Natural killer cell (primary cell): ENCODE results near the gene RNF213. TPM values are rescaled to one million over a fixed set of nuclear protein-coding genes. Genes with fewer than 3 reads are reported as not detected.

Experiments
- ATAC-seq, 3 donors: fragments of 150-1000 bp in 2 of 3; fragments of 200-7000 bp in 1 of 3; cut with Tn5 transposase; 1 replicate in 1 of 3; 2 replicates in 2 of 3; pipeline ENCODE4 v1.10.0; 2021; ENCODE audit warnings: mild to moderate bottlenecking in 2 of 3, moderate library complexity in 2 of 3
- DNase-seq, 2 donors: peaks; one replicate each; pipeline versions ENCODE4 v3.0.0 to v3.0.0-alpha.2; 2013 to 2021; ENCODE audit warnings: mixed read lengths in 1 of 2
- H3K27ac ChIP-seq: one replicate; pipeline ENCODE4 v1.5.1; 2013; ENCODE audit warnings: mild to moderate bottlenecking, low read length
- H3K27me3 ChIP-seq: one replicate; pipeline ENCODE4 v1.6.1; 2013; ENCODE audit warnings: low read length; ENCODE audit not compliant: control insufficient read depth, insufficient read depth
- H3K36me3 ChIP-seq: one replicate; pipeline ENCODE4 v1.6.1; 2013; ENCODE audit warnings: low read length; ENCODE audit not compliant: control insufficient read depth, insufficient read depth
- H3K4me1 ChIP-seq: one replicate; pipeline ENCODE4 v1.6.1; 2013; ENCODE audit warnings: low read length; ENCODE audit not compliant: control insufficient read depth, insufficient read depth
- H3K4me3 ChIP-seq: one replicate; pipeline ENCODE4 v1.5.1; 2013; ENCODE audit warnings: low read length
- H3K9me3 ChIP-seq: one replicate; pipeline ENCODE4 v1.6.1; 2013; ENCODE audit warnings: low read length; ENCODE audit not compliant: control insufficient read depth, insufficient read depth
- H3K27ac Mint-ChIP-seq, 2 donors: one replicate each; pipeline ENCODE4 v1.8.0; 2022; ENCODE audit warnings: mild to moderate bottlenecking in 2 of 2, mixed read lengths in 2 of 2, moderate library complexity in 1 of 2
- H3K27me3 Mint-ChIP-seq, 2 donors: one replicate each; pipeline ENCODE4 v1.8.0; 2022; ENCODE audit warnings: low read depth in 2 of 2, mixed read lengths in 2 of 2
- H3K36me3 Mint-ChIP-seq: one replicate; pipeline ENCODE4 v1.8.0; 2022; ENCODE audit warnings: mixed read lengths
- H3K4me1 Mint-ChIP-seq, 2 donors: one replicate each; pipeline ENCODE4 v1.8.0; 2022; ENCODE audit warnings: mixed read lengths in 2 of 2
- H3K4me3 Mint-ChIP-seq: one replicate; pipeline ENCODE4 v1.8.0; 2022; ENCODE audit warnings: mild to moderate bottlenecking, moderate library complexity, mixed read lengths
- H3K9me3 Mint-ChIP-seq, 2 donors: one replicate each; pipeline ENCODE4 v1.8.0; 2022; ENCODE audit warnings: mixed read lengths in 2 of 2
- WGBS: methylation state at CpG from one replicate; pipeline ENCODE4 v1.1.7; 2013; ENCODE audit warnings: missing lambda C conversion rate; ENCODE audit not compliant: insufficient coverage; 5-methylcytosine and 5-hydroxymethylcytosine counted together
- intact Hi-C: fragments of 100-400 bp; cut with micrococcal nuclease; formaldehyde crosslinking; loops from one replicate; pipeline ENCODE4 v1.14.2; 2022
- total RNA-seq, 4 donors: library from RNA; stranded (reverse); fragments of 120-200 nt in 1 of 4; gene quantifications; one replicate each; pipeline versions ENCODE4 v1.2.3 to v1.2.4, GENCODE V29; 2013 to 2022
- TF ChIP-seq, protein P1 (sequence below): fragments of 200-600 bp; IDR thresholded peaks from one replicate; pipeline ENCODE4 v1.8.0; 2022; ENCODE audit warnings: antibody characterized with exemption

RNF213 gene
- total RNA-seq, 3 donors from 2014 or later (not counting 1 experiment from before 2014, with no cell fraction given) = 929 to 1,120 (median 1,060) TPM

DNA sequence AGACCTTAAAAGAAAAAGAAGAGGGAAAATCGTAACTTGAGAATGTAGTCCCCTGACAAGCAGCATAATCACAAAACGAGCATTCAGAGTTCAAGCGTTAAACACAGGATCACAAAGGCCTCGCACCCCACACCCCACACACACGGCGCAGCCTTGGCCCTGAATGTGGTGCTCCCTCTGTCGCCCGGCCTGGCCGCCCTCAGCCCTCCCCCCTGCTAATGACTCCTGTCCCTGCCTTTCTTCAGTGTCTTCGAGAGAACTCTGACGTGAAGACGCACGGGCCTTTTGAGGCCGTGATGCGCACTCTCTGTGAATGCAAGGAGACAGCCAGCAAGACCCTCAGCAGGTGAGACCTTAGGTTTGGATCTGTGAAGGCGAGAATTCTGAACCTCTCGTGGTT is 106.9 kb downstream of the RNF213 start:
- H3K36me3 ChIP-seq = peaks cover 96% of the 10 kb centered on the region
- no peak overlapping the region for H3K4me3 ChIP-seq
- intact Hi-C loops = no loop called here
- Mint-ChIP-seq H3K36me3 (peaks cover 8% of the 10 kb centered on the region), H3K4me1 (no peaks in the 10 kb centered on the region), H3K27ac (peak overlapping the region; percentile 38 to 66), H3K4me3 (no peak overlapping the region), H3K27me3 (no peaks in the 10 kb centered on the region), H3K9me3 (no peaks in the 10 kb centered on the region)
- WGBS = 95% methylated on average over 17 of the region's 17 CpGs
- DNase-seq (no peak), ATAC-seq (no peak)
- no peaks in the 10 kb centered on the region for H3K9me3 ChIP-seq
- no peaks in the 10 kb centered on the region for H3K27me3 ChIP-seq
- no peak overlapping the region for H3K27ac ChIP-seq
- H3K4me1 ChIP-seq = no peaks in the 10 kb centered on the region
- TF ChIP-seq, protein P1, sequence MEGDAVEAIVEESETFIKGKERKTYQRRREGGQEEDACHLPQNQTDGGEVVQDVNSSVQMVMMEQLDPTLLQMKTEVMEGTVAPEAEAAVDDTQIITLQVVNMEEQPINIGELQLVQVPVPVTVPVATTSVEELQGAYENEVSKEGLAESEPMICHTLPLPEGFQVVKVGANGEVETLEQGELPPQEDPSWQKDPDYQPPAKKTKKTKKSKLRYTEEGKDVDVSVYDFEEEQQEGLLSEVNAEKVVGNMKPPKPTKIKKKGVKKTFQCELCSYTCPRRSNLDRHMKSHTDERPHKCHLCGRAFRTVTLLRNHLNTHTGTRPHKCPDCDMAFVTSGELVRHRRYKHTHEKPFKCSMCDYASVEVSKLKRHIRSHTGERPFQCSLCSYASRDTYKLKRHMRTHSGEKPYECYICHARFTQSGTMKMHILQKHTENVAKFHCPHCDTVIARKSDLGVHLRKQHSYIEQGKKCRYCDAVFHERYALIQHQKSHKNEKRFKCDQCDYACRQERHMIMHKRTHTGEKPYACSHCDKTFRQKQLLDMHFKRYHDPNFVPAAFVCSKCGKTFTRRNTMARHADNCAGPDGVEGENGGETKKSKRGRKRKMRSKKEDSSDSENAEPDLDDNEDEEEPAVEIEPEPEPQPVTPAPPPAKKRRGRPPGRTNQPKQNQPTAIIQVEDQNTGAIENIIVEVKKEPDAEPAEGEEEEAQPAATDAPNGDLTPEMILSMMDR = no peak

DNA sequence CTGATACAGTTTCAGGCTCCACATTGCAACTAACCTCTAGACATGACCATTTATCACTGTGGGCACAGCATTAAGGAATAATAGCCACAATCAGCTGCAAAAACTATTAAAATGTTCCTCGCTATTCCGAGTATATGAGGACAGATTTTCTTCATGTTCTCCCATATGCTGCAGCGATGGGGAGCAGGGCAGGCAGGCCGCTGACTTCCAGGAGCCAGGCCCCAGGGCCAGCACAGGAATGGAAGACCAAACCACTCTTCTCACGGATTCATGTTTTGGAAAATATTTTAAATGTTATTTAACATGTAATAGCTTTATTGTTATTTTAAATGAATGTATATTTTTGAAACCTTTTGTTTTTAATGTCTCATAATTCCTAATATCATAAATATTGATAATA is 110.5 kb downstream of the RNF213 start:
- H3K4me3 Mint-ChIP-seq = no peak overlapping the region
- Histone ChIP-seq H3K4me1 (no peaks in the 10 kb centered on the region), H3K27me3 (no peaks in the 10 kb centered on the region), H3K9me3 (no peaks in the 10 kb centered on the region), H3K4me3 (no peak overlapping the region), H3K27ac (no peak overlapping the region), H3K36me3 (peaks cover 95% of the 10 kb centered on the region)
- DNase-seq (no peak), ATAC-seq (no peak)
- H3K9me3 Mint-ChIP-seq = no peaks in the 10 kb centered on the region
- H3K27me3 Mint-ChIP-seq = no peaks in the 10 kb centered on the region
- no peak overlapping the region for H3K27ac Mint-ChIP-seq
- intact Hi-C loops = no loop called here
- 96% methylated on average over 4 of the region's 5 CpGs for WGBS
- TF ChIP-seq, protein P1 = no peak
- H3K4me1 Mint-ChIP-seq = no peaks in the 10 kb centered on the region
- peaks cover 8% of the 10 kb centered on the region for H3K36me3 Mint-ChIP-seq

DNA sequence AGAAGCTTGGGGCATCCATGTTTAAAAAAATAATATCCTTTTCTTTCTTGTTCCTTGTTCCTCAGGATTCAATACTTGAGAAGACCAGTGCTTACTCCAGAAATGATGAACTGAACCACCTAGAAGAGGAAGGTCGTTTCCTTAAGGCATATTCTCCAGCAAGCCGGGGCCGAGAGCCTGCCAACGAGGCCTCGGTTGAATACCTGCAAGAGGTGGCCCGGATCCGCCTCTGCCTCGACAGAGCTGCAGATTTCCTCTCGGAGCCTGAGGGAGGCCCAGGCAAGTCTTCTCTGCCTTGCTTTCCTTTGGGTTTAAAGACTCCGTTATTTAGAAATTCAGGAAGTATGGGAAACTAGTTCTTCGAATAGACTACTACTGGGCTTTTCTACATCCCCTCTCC is 111.8 kb downstream of the RNF213 start:
- Histone ChIP-seq H3K27me3 (no peaks in the 10 kb centered on the region), H3K4me3 (no peak overlapping the region), H3K9me3 (no peaks in the 10 kb centered on the region), H3K27ac (no peak overlapping the region), H3K36me3 (peaks cover 95% of the 10 kb centered on the region), H3K4me1 (no peaks in the 10 kb centered on the region)
- no peaks in the 10 kb centered on the region for H3K27me3 Mint-ChIP-seq
- ATAC-seq = no peak
- no peak for DNase-seq
- WGBS = 95% methylated on average over 10 of the region's 11 CpGs
- peaks cover 12% of the 10 kb centered on the region for H3K36me3 Mint-ChIP-seq
- intact Hi-C loops = no loop called here
- TF ChIP-seq, protein P1 = no peak
- H3K4me1 Mint-ChIP-seq = no peaks in the 10 kb centered on the region
- no peak overlapping the region for H3K4me3 Mint-ChIP-seq
- peak overlapping the region in 1 of 2 donors; percentile 21 for H3K27ac Mint-ChIP-seq
- H3K9me3 Mint-ChIP-seq = no peaks in the 10 kb centered on the region

GRCh38 chr17:80372922-80373570 is 112.4 kb downstream of the RNF213 start:
- peaks cover 11% of the 10 kb centered on the region for H3K36me3 Mint-ChIP-seq
- Histone ChIP-seq H3K36me3 (peaks cover 95% of the 10 kb centered on the region), H3K27ac (no peak overlapping the region), H3K27me3 (no peaks in the 10 kb centered on the region), H3K4me1 (no peaks in the 10 kb centered on the region), H3K4me3 (no peak overlapping the region), H3K9me3 (no peaks in the 10 kb centered on the region)
- 93% methylated on average over 15 of the region's 18 CpGs for WGBS
- no peaks in the 10 kb centered on the region for H3K9me3 Mint-ChIP-seq
- H3K27me3 Mint-ChIP-seq = no peaks in the 10 kb centered on the region
- TF ChIP-seq, protein P1 = no peak
- ATAC-seq = no peak
- DNase-seq = no peak
- intact Hi-C loops = no loop called here
- H3K4me1 Mint-ChIP-seq = no peaks in the 10 kb centered on the region
- H3K4me3 Mint-ChIP-seq = no peak overlapping the region
- peak overlapping the region; percentile 21 to 53 for H3K27ac Mint-ChIP-seq
